Muscle of arm (tissue), 12 donors: ENCODE measurements around the gene ZNF157. TPM values are rescaled to one million over a fixed set of nuclear protein-coding genes. Genes with fewer than 3 reads are reported as not detected.

Experiments used
- DNase-seq: peaks from one replicate; pipeline ENCODE4 v3.0.0-alpha.2; 2013
- polyA plus RNA-seq, 12 donors: library from polyadenylated mRNA; unstranded; fragments of 120-200 nt; gene quantifications; one replicate each; pipeline ENCODE4 v1.2.1, GENCODE V29; 2013; ENCODE audit not compliant: insufficient read length in 12 of 12

Gene ZNF157
- polyA plus RNA-seq, 12 donors: 0.16 to 0.58 (median 0.37) TPM; not detected in 2

DNA sequence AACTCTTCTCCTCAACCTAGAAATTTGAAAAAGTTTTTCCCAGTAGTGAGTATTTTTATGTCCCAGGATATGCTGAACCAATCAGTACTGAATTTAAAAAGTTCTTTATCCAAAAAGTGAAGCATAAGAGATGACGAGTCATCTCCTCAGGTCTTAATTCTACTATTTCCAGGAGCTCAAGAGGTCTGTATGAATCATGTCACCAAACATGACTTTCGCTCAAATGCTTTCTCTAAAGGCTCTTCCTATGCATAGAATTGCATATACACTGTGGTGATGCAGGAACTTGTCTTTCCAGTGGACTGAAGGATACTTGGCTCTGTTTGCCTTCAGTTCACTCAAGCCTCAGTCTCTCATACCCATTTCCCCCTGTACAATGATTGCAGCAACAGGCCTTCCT lies 76.6 kb downstream of the ZNF157 start:
- no peak for DNase-seq

DNA sequence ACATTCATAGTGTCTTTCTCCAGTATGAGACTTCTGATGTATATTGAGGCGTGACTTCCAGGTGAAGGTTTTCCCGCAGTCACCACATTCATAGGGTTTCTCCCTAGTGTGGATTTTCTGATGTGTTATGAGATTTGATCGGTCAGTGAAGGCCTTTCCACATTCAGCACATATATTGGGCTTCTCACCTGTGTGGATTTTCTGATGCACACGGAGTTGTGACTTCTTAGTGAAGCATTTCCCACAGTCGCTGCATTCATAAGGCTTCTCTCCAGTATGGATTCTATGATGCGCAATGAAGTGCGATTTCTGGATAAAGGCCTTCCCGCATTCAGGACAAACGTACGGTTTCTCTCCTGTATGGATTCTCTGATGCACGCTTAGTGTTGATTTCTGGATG lies 77.2 kb downstream of the ZNF157 start:
- no peak for DNase-seq

DNA sequence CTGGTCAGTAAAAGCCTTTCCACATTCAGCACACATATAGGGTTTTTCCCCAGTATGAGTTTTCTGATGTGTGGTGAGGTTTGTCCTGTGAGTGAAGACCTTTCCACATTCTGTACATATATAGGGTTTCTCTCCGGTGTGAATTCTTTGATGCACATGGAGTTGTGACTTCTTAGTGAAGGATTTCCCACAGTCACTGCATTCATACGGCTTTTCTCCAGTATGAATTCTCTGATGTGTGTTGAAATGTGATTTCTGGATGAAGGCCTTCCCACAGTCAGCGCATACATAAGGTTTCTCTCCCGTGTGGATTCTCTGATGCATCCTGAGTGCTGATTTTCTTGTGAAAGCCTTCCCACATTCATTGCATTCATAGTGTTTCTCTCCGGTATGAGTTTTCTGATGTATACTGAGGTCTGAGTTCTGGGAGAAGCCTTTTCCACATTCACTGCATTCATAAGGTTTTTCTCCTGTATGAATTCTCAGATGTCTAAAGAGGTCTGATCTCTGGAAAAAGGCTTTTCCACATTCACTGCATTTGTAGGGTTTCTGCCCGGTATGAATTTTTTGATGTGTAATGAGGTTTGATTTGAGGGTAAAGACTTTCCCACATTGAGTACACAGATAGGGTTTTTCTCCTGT lies 77.9 kb downstream of the ZNF157 start:
- no peak for DNase-seq

DNA sequence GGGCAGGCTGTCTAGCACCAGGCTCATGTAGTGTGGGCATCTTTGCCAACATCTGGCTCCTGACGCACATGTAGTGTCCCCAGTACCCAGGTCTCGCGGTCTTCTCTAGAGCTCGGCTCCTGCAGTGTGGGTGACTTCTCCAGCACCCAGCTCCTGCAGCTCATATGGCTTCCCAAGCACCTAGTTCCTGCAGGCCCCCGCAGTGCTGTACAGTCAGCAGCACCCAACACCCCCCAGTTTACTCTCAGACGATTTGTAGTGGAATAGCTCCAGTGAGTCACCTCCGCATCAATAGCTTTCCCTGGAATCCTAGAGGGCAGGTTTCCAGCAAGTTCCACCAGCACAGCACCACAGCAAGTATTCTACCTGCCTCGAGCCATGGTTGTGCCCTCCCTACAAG lies 81.7 kb downstream of the ZNF157 start:
- no peak for DNase-seq

DNA sequence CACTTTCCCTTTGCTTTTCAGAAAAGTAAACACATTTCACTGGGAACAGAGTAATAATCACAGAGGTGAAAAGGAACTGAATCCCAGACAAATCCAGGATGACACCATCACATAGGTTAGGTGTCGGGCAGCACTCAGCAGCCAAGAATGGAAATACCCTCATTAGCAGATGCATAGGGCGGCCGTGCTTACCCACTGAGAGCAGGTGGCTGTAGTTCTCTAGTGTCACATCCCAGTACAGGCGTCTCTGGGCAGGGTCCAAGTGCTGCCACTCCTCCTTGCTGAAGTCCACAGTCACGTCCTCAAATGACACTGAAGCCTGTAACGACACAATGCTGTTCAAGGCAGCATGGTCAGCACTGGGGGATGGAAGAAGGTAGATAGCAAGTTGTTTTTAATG lies 85.7 kb downstream of the ZNF157 start:
- no peak for DNase-seq

DNA sequence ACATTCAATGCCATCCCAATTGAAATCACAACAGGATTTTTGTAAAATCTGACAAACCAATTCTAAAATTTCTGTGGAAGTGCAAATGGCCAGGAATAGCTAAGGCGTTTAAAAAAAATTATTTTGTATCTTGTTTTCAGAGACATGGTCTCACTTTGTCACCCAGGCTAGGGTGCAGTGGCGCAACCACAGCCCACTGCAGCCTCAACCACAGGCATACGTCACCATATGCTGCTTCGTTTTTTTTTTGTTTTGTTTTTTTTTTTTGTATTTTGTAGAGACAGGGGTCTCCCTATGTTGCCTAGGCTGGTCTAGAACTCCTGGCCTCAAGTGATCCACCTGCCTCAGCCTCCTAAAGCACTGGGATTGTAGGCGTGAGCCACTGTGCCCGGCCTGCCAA lies 88.2 kb downstream of the ZNF157 start:
- DNase-seq: no peak

DNA sequence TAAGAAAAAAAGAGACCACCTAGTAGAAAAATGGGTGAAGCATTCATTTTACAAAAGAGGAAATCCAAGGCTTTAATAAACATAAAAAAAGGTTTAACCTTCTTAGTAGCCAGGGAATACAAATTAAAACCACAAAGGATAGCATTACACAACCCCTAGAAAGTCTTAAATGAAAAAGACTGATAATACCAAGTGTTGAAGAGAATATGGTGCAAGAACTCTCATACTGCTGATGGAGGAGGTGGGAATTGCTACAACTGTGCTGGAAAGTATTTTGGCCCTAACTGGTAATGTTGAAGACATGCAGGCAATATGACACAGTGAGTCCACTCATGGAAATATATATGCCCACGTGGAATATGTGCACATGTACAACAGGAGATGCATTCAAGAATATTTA lies 90.2 kb downstream of the ZNF157 start:
- DNase-seq: no peak

Other genes with a start within 250 kb of the ZNF157 start
- gene NDUFB11, start 225.9 kb upstream of the ZNF157 start, polyA plus RNA-seq: 100 to 1,000 TPM in 2 of 12 donors, 10 to 100 TPM in 9, not detected in 1; 71.5 to 108 (median 93.0) TPM
- 10 to 100 TPM in 11 of 12 donors, not detected in 1; 28.7 to 55.3 (median 33.6) TPM for gene RBM10, start 225.4 kb upstream of the ZNF157 start, polyA plus RNA-seq
- 100 to 1,000 TPM in 11 of 12 donors, not detected in 1; 106 to 174 (median 130) TPM for gene UBA1, start 176.7 kb upstream of the ZNF157 start, polyA plus RNA-seq
- gene CDK16, start 151.9 kb upstream of the ZNF157 start, polyA plus RNA-seq: 100 to 1,000 TPM in 6 of 12 donors, 10 to 100 TPM in 5, not detected in 1; 84.6 to 119 (median 101) TPM
- gene USP11, start 137.6 kb upstream of the ZNF157 start, polyA plus RNA-seq: 100 to 1,000 TPM in 1 of 12 donors, 10 to 100 TPM in 10, not detected in 1; 57.2 to 104 (median 87.7) TPM
- gene ZNF41, start 112.6 kb downstream of the ZNF157 start, polyA plus RNA-seq: 10 to 100 TPM in 10 of 12 donors, 1 to 10 TPM in 1, not detected in 1; 4.7 to 15.1 (median 12.0) TPM
- gene ARAF, start 190.6 kb downstream of the ZNF157 start, polyA plus RNA-seq: 10 to 100 TPM in 11 of 12 donors, not detected in 1; 33.9 to 52.5 (median 44.3) TPM
- 100 to 1,000 TPM in 11 of 12 donors, not detected in 1; 101 to 174 (median 134) TPM for gene TIMP1, start 211.9 kb downstream of the ZNF157 start, polyA plus RNA-seq
- 10 to 100 TPM in 6 of 12 donors, 1 to 10 TPM in 5, not detected in 1; 5.6 to 15.4 (median 10.3) TPM for gene SYN1, start 249.3 kb downstream of the ZNF157 start, polyA plus RNA-seq